ENCODE results near the gene GPC5.

The GPC5 gene

GRCh38 chr13:92553470-92554114 is 1155.2 kb downstream of the GPC5 start:
- TF ChIP-seq CTCF (conservative IDR thresholded peaks at IDR 0.05; ENCODE audit: low read depth, low read length), result no peak
- DNase-seq (ENCODE audit: low read depth), result no peak
- H3K4me3 ChIP-seq (ENCODE audit: low read depth, low read length), result no peak overlapping the region

GRCh38 chr13:92560883-92561282 is 1162.5 kb downstream of the GPC5 start:
- H3K4me3 ChIP-seq (ENCODE audit: low read depth, low read length), result no peak overlapping the region
- TF ChIP-seq CTCF (conservative IDR thresholded peaks at IDR 0.05; ENCODE audit: low read depth, low read length), result no peak
- no peak for DNase-seq (ENCODE audit: low read depth)

- no peak for TF ChIP-seq CTCF (conservative IDR thresholded peaks at IDR 0.05; ENCODE audit: low read depth, low read length)
- H3K4me3 ChIP-seq (ENCODE audit: low read depth, low read length), result no peak overlapping the region
- no peak for DNase-seq (ENCODE audit: low read depth)
Measured at GRCh38 chr13:92564942-92565341, 1166.5 kb downstream of the GPC5 start.

- no peak overlapping the region for H3K4me3 ChIP-seq (ENCODE audit: low read depth, low read length)
- DNase-seq (ENCODE audit: low read depth), result no peak
- no peak for TF ChIP-seq CTCF (conservative IDR thresholded peaks at IDR 0.05; ENCODE audit: low read depth, low read length)
Measured at GRCh38 chr13:92566767-92567166, 1168.3 kb downstream of the GPC5 start.

- no peak for TF ChIP-seq CTCF (conservative IDR thresholded peaks at IDR 0.05; ENCODE audit: low read depth, low read length)
- no peak for DNase-seq (ENCODE audit: low read depth)
- no peak overlapping the region for H3K4me3 ChIP-seq (ENCODE audit: low read depth, low read length)
Measured at GRCh38 chr13:92572190-92572589, 1173.8 kb downstream of the GPC5 start.

GRCh38 chr13:92573467-92574057 is 1175.1 kb downstream of the GPC5 start:
- peak; percentile 59 for TF ChIP-seq CTCF (conservative IDR thresholded peaks at IDR 0.05; ENCODE audit: low read depth, low read length)
- no peak overlapping the region for H3K4me3 ChIP-seq (ENCODE audit: low read depth, low read length)
- peak; percentile 62 for DNase-seq (ENCODE audit: low read depth)

- no peak for TF ChIP-seq CTCF (conservative IDR thresholded peaks at IDR 0.05; ENCODE audit: low read depth, low read length)
- no peak overlapping the region for H3K4me3 ChIP-seq (ENCODE audit: low read depth, low read length)
- DNase-seq (ENCODE audit: low read depth), result peak; percentile 40
Measured at GRCh38 chr13:92574499-92574898, 1176.1 kb downstream of the GPC5 start.

Measured in choroid plexus epithelial cell (primary cell).